H1 (cell line): ENCODE results near the gene HOXB7. TPM values are rescaled to one million over a fixed set of nuclear protein-coding genes. Genes with fewer than 3 reads are reported as not detected.
A peak's percentile ranks its signal among the peaks of the same experiment; 100 is the strongest.

Experiments
- KDM4A ChIP-seq: IDR thresholded peaks from one replicate; pipeline ENCODE4 v1.7.1; 2012; ENCODE audit warnings: low read depth, mild to moderate bottlenecking, moderate library complexity, low read length, inconsistent platforms; ENCODE audit not compliant: severe bottlenecking
- NANOG ChIP-seq: IDR thresholded peaks from 2 replicates; pipeline ENCODE4 v1.6.1; 2011; ENCODE audit warnings: low read length, low read depth, mild to moderate bottlenecking, inconsistent platforms; ENCODE audit not compliant: insufficient read depth, poor library complexity, severe bottlenecking
- polyA plus RNA-seq, 7 experiments: library from polyadenylated mRNA; depleted of rRNA in 3 of 7; stranded (reverse) in 5 of 7; unstranded in 2 of 7; fragments of >200 nt in 5 of 7; fragments of 200-250 nt in 2 of 7; gene quantifications; 1 replicate in 5 of 7; 2 replicates in 1 of 7; 4 replicates in 1 of 7; pipeline versions ENCODE4 v1.2.1 to v1.2.3, GENCODE V29; 2011 to 2013; ENCODE audit warnings: missing spikeins in 2 of 7, mixed read lengths in 2 of 7
- total RNA-seq: library from RNA; stranded (reverse); fragmentation: NEBNext Ultra II Directional; extraction: Animal tissue kit (Norgen Biotek cat#: 25700); gene quantifications from 2 replicates; pipeline ENCODE4 v1.2.1, GENCODE V29; 2021

The HOXB7 gene
- total and polyA plus RNA-seq, 2 of the 8 experiments (the other 6 are each of a cell fraction or from before 2014, with no cell fraction given): not detected

- TF ChIP-seq NANOG (peak; percentile 70), KDM4A (no peak)
Observed at GRCh38 chr17:48569674-48570324, 41.0 kb downstream of the HOXB7 start (continued).
